Peyer's patch (tissue), 4 donors: ENCODE results near the gene NFATC3.

Experiments
- CTCF ChIP-seq, 6 experiments: fragments of 450-650 bp in 4 of 6; fragments of 200-600 bp in 2 of 6; sonication (generic) in 1 of 6; IDR thresholded peaks; one replicate each; pipeline ENCODE4 v1.5.1; 2017 to 2019; ENCODE audit warnings: antibody characterized with exemption in 6 of 6, mild to moderate bottlenecking in 3 of 6, moderate library complexity in 1 of 6
- POLR2A ChIP-seq, 2 donors: fragments of 450-650 bp; IDR thresholded peaks; one replicate each; pipeline ENCODE4 v1.5.1; 2017; ENCODE audit warnings: antibody characterized with exemption in 2 of 2, mild to moderate bottlenecking in 2 of 2, moderate library complexity in 2 of 2

GRCh38 chr16:68086860-68087268 is 1.7 kb downstream of the NFATC3 start:
- TF ChIP-seq CTCF (IDR thresholded peaks at IDR 0.05) = no peak
- no peak for TF ChIP-seq POLR2A (IDR thresholded peaks at IDR 0.05)
